Stimulated activated memory B cell treated with anti-CD40 and anti-IgM and Interleukin-4, amounts not matched to agents 10 μg/mL and 1 μg/mL and 100 μg/mL, for 72 hours (primary cell): Measurements from ENCODE around the gene LRRC47.

Source experiments
- ATAC-seq: fragments of 150-1000 bp; cut with Tn5 transposase; 2 replicates; pipeline ENCODE4 v1.10.0; 2021
- H3K27ac Mint-ChIP-seq: one replicate; pipeline ENCODE4 v1.8.0; 2022; ENCODE audit warnings: mild to moderate bottlenecking, mixed read lengths
- H3K27me3 Mint-ChIP-seq: one replicate; pipeline ENCODE4 v1.8.0; 2022; ENCODE audit warnings: mixed read lengths
- H3K36me3 Mint-ChIP-seq: one replicate; pipeline ENCODE4 v1.8.0; 2022; ENCODE audit warnings: mixed read lengths
- H3K4me1 Mint-ChIP-seq: one replicate; pipeline ENCODE4 v1.8.0; 2022; ENCODE audit warnings: mixed read lengths
- H3K4me3 Mint-ChIP-seq: one replicate; pipeline ENCODE4 v1.8.0; 2022; ENCODE audit warnings: mild to moderate bottlenecking, moderate library complexity, mixed read lengths
- H3K9me3 Mint-ChIP-seq: one replicate; pipeline ENCODE4 v1.8.0; 2022; ENCODE audit warnings: mixed read lengths

LRRC47 gene

GRCh38 chr1:3731583-3732433 lies 64.5 kb downstream of the LRRC47 start:
- H3K4me3 Mint-ChIP-seq: no peak overlapping the region
- no peaks in the 10 kb centered on the region for H3K4me1 Mint-ChIP-seq
- ATAC-seq: no peak
- no peaks in the 10 kb centered on the region for H3K36me3 Mint-ChIP-seq
- H3K27ac Mint-ChIP-seq: no peak overlapping the region
- H3K27me3 Mint-ChIP-seq: peaks cover 14% of the 10 kb centered on the region
- H3K9me3 Mint-ChIP-seq: no peaks in the 10 kb centered on the region

GRCh38 chr1:3730543-3731247 lies 65.6 kb downstream of the LRRC47 start:
- H3K36me3 Mint-ChIP-seq: no peaks in the 10 kb centered on the region
- H3K9me3 Mint-ChIP-seq: peaks cover under 1% of the 10 kb centered on the region
- peaks cover 25% of the 10 kb centered on the region for H3K27me3 Mint-ChIP-seq
- no peak overlapping the region for H3K4me3 Mint-ChIP-seq
- no peak for ATAC-seq
- no peaks in the 10 kb centered on the region for H3K4me1 Mint-ChIP-seq
- H3K27ac Mint-ChIP-seq: no peak overlapping the region

- H3K4me3 Mint-ChIP-seq: no peak overlapping the region
- H3K36me3 Mint-ChIP-seq: no peaks in the 10 kb centered on the region
- peaks cover 4% of the 10 kb centered on the region for H3K9me3 Mint-ChIP-seq
- no peaks in the 10 kb centered on the region for H3K4me1 Mint-ChIP-seq
- peaks cover 32% of the 10 kb centered on the region for H3K27me3 Mint-ChIP-seq
- H3K27ac Mint-ChIP-seq: no peak overlapping the region
- ATAC-seq: no peak
Observed at GRCh38 chr1:3729594-3730542, 66.4 kb downstream of the LRRC47 start.
